GM23338 (cell line): ENCODE results near the gene GDF7.

Experiments used
- CREB1 ChIP-seq: fragments of 250-450 bp; sonication (Bioruptor Pico); IDR thresholded peaks from 2 replicates; pipeline ENCODE4 v1.5.0; 2020; ENCODE audit warnings: low read depth, mild to moderate bottlenecking, moderate library complexity
- CTCF ChIP-seq, 2 experiments: fragments of 200-600 bp in 1 of 2; sonication (generic) in 1 of 2; conservative IDR thresholded peaks; 2 replicates each; pipeline versions ENCODE4 v1.5.1 to v1.6.1; 2016 to 2017; ENCODE audit warnings: antibody characterized with exemption in 2 of 2, low read depth in 2 of 2, mild to moderate bottlenecking in 2 of 2, moderate library complexity in 1 of 2
- EZH2 ChIP-seq: fragments of 200-600 bp; sonication (generic); IDR thresholded peaks from one replicate; pipeline ENCODE4 v1.8.0; 2017; ENCODE audit warnings: antibody characterized with exemption, mild to moderate bottlenecking, low read depth; ENCODE audit not compliant: unreplicated experiment
- EZH2phosphoT487 ChIP-seq: fragments of 200-600 bp; sonication (generic); IDR thresholded peaks from one replicate; pipeline ENCODE4 v1.8.1; 2018; ENCODE audit warnings: antibody characterized with exemption; ENCODE audit not compliant: unreplicated experiment
- JUNB ChIP-seq: IDR thresholded peaks from one replicate; pipeline ENCODE4 v1.6.1; 2016; ENCODE audit warnings: antibody characterized with exemption; ENCODE audit not compliant: unreplicated experiment
- POLR2AphosphoS5 ChIP-seq: IDR thresholded peaks from 2 replicates; pipeline ENCODE4 v1.6.1; 2016; ENCODE audit warnings: antibody characterized with exemption, low read depth
- ZNF114 ChIP-seq: fragments of 250-450 bp; sonication (Bioruptor Pico); IDR thresholded peaks from 2 replicates; pipeline ENCODE4 v1.5.0; 2020; ENCODE audit warnings: mild to moderate bottlenecking, moderate library complexity
- TF ChIP-seq, protein P1 (sequence below): IDR thresholded peaks from one replicate; pipeline ENCODE4 v1.6.1; 2018; ENCODE audit warnings: antibody characterized with exemption; ENCODE audit not compliant: unreplicated experiment
- TF ChIP-seq, protein P2 (sequence below): IDR thresholded peaks from 2 replicates; pipeline ENCODE4 v1.6.1; 2016; ENCODE audit warnings: antibody characterized with exemption
- TF ChIP-seq, protein P3 (sequence below): fragments of 250-450 bp; sonication (Bioruptor Pico); IDR thresholded peaks from 2 replicates; pipeline ENCODE4 v1.5.0; 2020; ENCODE audit warnings: mild to moderate bottlenecking, moderate library complexity

DNA sequence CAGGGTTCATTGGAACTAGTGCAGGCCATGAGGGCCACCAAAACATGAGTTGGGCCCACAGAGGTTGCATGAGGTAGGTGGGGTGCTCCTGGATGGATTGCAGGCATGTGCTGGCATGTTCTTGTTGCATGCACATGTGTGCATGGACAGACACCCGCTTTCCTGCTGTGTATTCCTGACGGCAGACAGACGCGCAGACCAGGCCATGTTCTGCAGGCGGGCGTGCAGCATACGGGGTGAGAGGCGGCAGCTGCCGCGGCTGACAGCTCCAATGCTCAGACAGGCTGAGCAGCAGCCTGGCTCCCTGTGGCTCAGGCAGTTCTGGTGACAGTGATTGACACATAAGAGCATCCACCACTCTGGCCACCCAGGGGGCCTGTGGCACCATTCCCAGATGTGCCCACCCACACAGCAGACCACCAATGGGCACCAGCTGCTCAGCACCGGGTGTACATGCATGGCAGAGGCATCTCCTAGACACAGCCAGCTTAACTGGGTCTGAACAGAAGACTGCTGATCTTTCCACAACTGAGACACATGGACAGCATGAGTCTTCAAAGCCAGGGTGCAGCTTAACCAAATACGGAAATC is 37.3 kb upstream of the GDF7 start:
- no peak for TF ChIP-seq EZH2
- TF ChIP-seq, protein P1, sequence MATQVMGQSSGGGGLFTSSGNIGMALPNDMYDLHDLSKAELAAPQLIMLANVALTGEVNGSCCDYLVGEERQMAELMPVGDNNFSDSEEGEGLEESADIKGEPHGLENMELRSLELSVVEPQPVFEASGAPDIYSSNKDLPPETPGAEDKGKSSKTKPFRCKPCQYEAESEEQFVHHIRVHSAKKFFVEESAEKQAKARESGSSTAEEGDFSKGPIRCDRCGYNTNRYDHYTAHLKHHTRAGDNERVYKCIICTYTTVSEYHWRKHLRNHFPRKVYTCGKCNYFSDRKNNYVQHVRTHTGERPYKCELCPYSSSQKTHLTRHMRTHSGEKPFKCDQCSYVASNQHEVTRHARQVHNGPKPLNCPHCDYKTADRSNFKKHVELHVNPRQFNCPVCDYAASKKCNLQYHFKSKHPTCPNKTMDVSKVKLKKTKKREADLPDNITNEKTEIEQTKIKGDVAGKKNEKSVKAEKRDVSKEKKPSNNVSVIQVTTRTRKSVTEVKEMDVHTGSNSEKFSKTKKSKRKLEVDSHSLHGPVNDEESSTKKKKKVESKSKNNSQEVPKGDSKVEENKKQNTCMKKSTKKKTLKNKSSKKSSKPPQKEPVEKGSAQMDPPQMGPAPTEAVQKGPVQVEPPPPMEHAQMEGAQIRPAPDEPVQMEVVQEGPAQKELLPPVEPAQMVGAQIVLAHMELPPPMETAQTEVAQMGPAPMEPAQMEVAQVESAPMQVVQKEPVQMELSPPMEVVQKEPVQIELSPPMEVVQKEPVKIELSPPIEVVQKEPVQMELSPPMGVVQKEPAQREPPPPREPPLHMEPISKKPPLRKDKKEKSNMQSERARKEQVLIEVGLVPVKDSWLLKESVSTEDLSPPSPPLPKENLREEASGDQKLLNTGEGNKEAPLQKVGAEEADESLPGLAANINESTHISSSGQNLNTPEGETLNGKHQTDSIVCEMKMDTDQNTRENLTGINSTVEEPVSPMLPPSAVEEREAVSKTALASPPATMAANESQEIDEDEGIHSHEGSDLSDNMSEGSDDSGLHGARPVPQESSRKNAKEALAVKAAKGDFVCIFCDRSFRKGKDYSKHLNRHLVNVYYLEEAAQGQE: no peak
- TF ChIP-seq POLR2AphosphoS5: no peak
- TF ChIP-seq CTCF (conservative IDR thresholded peaks at IDR 0.05; ENCODE audit: low read depth in 2 of 2): no peak
- TF ChIP-seq EZH2phosphoT487: no peak
- TF ChIP-seq CREB1: no peak
- TF ChIP-seq, protein P2, sequence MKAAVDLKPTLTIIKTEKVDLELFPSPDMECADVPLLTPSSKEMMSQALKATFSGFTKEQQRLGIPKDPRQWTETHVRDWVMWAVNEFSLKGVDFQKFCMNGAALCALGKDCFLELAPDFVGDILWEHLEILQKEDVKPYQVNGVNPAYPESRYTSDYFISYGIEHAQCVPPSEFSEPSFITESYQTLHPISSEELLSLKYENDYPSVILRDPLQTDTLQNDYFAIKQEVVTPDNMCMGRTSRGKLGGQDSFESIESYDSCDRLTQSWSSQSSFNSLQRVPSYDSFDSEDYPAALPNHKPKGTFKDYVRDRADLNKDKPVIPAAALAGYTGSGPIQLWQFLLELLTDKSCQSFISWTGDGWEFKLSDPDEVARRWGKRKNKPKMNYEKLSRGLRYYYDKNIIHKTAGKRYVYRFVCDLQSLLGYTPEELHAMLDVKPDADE: no peak
- no peak for TF ChIP-seq ZNF114 (CRISPR knock-in tag)
- TF ChIP-seq JUNB: no peak
- TF ChIP-seq, protein P3, sequence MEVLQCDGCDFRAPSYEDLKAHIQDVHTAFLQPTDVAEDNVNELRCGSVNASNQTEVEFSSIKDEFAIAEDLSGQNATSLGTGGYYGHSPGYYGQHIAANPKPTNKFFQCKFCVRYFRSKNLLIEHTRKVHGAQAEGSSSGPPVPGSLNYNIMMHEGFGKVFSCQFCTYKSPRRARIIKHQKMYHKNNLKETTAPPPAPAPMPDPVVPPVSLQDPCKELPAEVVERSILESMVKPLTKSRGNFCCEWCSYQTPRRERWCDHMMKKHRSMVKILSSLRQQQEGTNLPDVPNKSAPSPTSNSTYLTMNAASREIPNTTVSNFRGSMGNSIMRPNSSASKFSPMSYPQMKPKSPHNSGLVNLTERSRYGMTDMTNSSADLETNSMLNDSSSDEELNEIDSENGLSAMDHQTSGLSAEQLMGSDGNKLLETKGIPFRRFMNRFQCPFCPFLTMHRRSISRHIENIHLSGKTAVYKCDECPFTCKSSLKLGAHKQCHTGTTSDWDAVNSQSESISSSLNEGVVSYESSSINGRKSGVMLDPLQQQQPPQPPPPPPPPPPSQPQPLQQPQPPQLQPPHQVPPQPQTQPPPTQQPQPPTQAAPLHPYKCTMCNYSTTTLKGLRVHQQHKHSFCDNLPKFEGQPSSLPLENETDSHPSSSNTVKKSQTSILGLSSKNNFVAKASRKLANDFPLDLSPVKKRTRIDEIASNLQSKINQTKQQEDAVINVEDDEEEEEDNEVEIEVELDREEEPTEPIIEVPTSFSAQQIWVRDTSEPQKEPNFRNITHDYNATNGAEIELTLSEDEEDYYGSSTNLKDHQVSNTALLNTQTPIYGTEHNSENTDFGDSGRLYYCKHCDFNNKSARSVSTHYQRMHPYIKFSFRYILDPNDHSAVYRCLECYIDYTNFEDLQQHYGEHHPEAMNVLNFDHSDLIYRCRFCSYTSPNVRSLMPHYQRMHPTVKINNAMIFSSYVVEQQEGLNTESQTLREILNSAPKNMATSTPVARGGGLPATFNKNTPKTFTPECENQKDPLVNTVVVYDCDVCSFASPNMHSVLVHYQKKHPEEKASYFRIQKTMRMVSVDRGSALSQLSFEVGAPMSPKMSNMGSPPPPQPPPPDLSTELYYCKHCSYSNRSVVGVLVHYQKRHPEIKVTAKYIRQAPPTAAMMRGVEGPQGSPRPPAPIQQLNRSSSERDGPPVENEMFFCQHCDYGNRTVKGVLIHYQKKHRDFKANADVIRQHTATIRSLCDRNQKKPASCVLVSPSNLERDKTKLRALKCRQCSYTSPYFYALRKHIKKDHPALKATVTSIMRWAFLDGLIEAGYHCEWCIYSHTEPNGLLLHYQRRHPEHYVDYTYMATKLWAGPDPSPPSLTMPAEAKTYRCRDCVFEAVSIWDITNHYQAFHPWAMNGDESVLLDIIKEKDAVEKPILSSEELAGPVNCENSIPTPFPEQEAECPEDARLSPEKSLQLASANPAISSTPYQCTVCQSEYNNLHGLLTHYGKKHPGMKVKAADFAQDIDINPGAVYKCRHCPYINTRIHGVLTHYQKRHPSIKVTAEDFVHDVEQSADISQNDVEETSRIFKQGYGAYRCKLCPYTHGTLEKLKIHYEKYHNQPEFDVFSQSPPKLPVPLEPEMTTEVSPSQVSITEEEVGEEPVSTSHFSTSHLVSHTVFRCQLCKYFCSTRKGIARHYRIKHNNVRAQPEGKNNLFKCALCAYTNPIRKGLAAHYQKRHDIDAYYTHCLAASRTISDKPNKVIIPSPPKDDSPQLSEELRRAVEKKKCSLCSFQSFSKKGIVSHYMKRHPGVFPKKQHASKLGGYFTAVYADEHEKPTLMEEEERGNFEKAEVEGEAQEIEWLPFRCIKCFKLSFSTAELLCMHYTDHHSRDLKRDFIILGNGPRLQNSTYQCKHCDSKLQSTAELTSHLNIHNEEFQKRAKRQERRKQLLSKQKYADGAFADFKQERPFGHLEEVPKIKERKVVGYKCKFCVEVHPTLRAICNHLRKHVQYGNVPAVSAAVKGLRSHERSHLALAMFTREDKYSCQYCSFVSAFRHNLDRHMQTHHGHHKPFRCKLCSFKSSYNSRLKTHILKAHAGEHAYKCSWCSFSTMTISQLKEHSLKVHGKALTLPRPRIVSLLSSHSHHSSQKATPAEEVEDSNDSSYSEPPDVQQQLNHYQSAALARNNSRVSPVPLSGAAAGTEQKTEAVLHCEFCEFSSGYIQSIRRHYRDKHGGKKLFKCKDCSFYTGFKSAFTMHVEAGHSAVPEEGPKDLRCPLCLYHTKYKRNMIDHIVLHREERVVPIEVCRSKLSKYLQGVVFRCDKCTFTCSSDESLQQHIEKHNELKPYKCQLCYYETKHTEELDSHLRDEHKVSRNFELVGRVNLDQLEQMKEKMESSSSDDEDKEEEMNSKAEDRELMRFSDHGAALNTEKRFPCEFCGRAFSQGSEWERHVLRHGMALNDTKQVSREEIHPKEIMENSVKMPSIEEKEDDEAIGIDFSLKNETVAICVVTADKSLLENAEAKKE (CRISPR knock-in tag): no peak
